HCT116 (cell line): ENCODE results near the gene LMNTD1. TPM values are rescaled to one million over a fixed set of nuclear protein-coding genes. Genes with fewer than 3 reads are reported as not detected.

Experiments used
- ATAC-seq: fragments of 200-7000 bp; cut with Tn5 transposase; 2 replicates; pipeline ENCODE4 v1.9.1; 2020; ENCODE audit warnings: mild to moderate bottlenecking, moderate library complexity
- BruUV-seq: library from RNA; stranded (reverse); fragments of 400-500 nt; replicated peaks from 2 replicates; lab custom pipeline; 2021; lab: Mats Ljungman, UMichigan
- CTCF ChIA-PET: fragments of 300-600 bp; sonication (Branson Sonifier 250); formaldehyde crosslinking; loops from one replicate; lab custom pipeline; 2021; ENCODE audit warnings: antibody characterized with exemption; lab: Charles Lee
- POLR2A ChIA-PET: fragments of 300-600, 350-600 bp; sonication (Branson Sonifier 250); formaldehyde crosslinking; loops from one replicate; lab custom pipeline; 2021; ENCODE audit warnings: antibody characterized with exemption; lab: Charles Lee
- RAD21 ChIA-PET, 2 experiments: fragments of 300-600 bp; sonication (Branson Sonifier 250); formaldehyde crosslinking; loops; one replicate each; lab custom pipeline; 2023; ENCODE audit warnings: low total read pairs in 2 of 2; ENCODE audit not compliant: uncharacterized antibody in 2 of 2, unreplicated experiment in 2 of 2, low non-redundant PET in 1 of 2; lab: Charles Lee
- DNase-seq: peaks from one replicate; pipeline ENCODE4 v3.0.0-alpha.2; 2010; ENCODE audit warnings: low read depth, low spot score
- H2AFZ ChIP-seq: fragments of 200-600 bp; shearing (Covaris generic), sonication (generic); 2 replicates; pipeline ENCODE4 v1.6.1; 2017; ENCODE audit warnings: low read depth, mixed run types, mixed read lengths, antibody characterized with exemption, low read length; ENCODE audit not compliant: poor library complexity, severe bottlenecking
- H3K27ac ChIP-seq: 2 replicates; pipeline ENCODE4 v1.5.1; 2012; ENCODE audit warnings: low read depth, low read length
- H3K27me3 ChIP-seq: fragments of 200-600 bp; sonication (generic); 2 replicates; pipeline ENCODE4 v1.6.1; 2016; ENCODE audit warnings: mixed run types, low read length, mixed read lengths; ENCODE audit not compliant: insufficient read depth
- H3K36me3 ChIP-seq, 2 experiments: fragments of 200-500 bp in 1 of 2; fragments of 200-600 bp in 1 of 2; sonication (Bioruptor generic) in 1 of 2; sonication (generic) in 1 of 2; 2 replicates each; pipeline versions ENCODE4 v1.5.1 to v1.6.1; 2014 to 2016; ENCODE audit warnings: low read length in 2 of 2, inconsistent platforms in 1 of 2, mixed read lengths in 1 of 2, mixed run types in 1 of 2; ENCODE audit not compliant: insufficient read depth in 2 of 2, control insufficient read depth in 1 of 2
- H3K4me1 ChIP-seq, 2 experiments: fragments of 200-600 bp in 1 of 2; sonication (generic) in 1 of 2; 2 replicates each; pipeline versions ENCODE4 v1.5.1 to v1.6.1; 2012 to 2017; ENCODE audit warnings: low read length in 2 of 2, inconsistent platforms in 1 of 2, mild to moderate bottlenecking in 1 of 2, mixed read lengths in 1 of 2, mixed run types in 1 of 2, moderate library complexity in 1 of 2; ENCODE audit not compliant: insufficient read depth in 2 of 2, control insufficient read depth in 1 of 2
- H3K4me2 ChIP-seq: fragments of 200-600 bp; sonication (generic); 2 replicates; pipeline ENCODE4 v1.6.1; 2017; ENCODE audit warnings: mixed run types, low read length, mixed read lengths
- H3K4me3 ChIP-seq, 2 experiments: fragments of 200-600 bp in 1 of 2; sonication (generic) in 1 of 2; replicated peaks in 1 of 2; 2 replicates each; pipeline ENCODE4 v1.5.1; 2011 to 2016; ENCODE audit warnings: low read length in 2 of 2, control low read depth in 1 of 2, low read depth in 1 of 2, mild to moderate bottlenecking in 1 of 2, mixed read lengths in 1 of 2, mixed run types in 1 of 2
- H3K79me2 ChIP-seq: fragments of 200-600 bp; sonication (generic); 2 replicates; pipeline ENCODE4 v1.6.1; 2017; ENCODE audit warnings: mild to moderate bottlenecking, mixed run types, low read length, moderate library complexity, mixed read lengths; ENCODE audit not compliant: insufficient read depth
- H3K9ac ChIP-seq: fragments of 200-600 bp; sonication (generic); 2 replicates; pipeline ENCODE4 v1.6.1; 2016; ENCODE audit warnings: low read length, mixed read lengths
- H3K9me2 ChIP-seq: fragments of 200-600 bp; sonication (generic), shearing (Covaris generic); 2 replicates; pipeline ENCODE4 v1.6.1; 2017; ENCODE audit warnings: mixed run types, mild to moderate bottlenecking, moderate library complexity; ENCODE audit not compliant: insufficient read depth
- H3K9me3 ChIP-seq, 2 experiments: fragments of 200-500 bp in 1 of 2; fragments of 200-600 bp in 1 of 2; sonication (Bioruptor generic) in 1 of 2; sonication (generic) in 1 of 2; 2 replicates each; pipeline ENCODE4 v1.6.1; 2014 to 2017; ENCODE audit warnings: low read length in 2 of 2, mixed read lengths in 2 of 2, inconsistent platforms in 1 of 2, low read depth in 1 of 2, mild to moderate bottlenecking in 1 of 2, mixed run types in 1 of 2, moderate library complexity in 1 of 2; ENCODE audit not compliant: control insufficient read depth in 1 of 2, insufficient read depth in 1 of 2
- H4K20me1 ChIP-seq: fragments of 200-600 bp; sonication (generic), shearing (Covaris generic); 2 replicates; pipeline ENCODE4 v1.6.1; 2017; ENCODE audit warnings: mixed run types, mild to moderate bottlenecking, moderate library complexity; ENCODE audit not compliant: insufficient read depth
- CTCF ChIP-seq, 3 experiments: fragments of 200-600 bp in 1 of 3; sonication (generic) in 1 of 3; IDR thresholded peaks in 2 of 3; conservative IDR thresholded peaks in 1 of 3; 2 replicates each; pipeline ENCODE4 v1.5.1; 2012 to 2017; ENCODE audit warnings: low read depth in 2 of 3, low read length in 2 of 3, antibody characterized with exemption in 1 of 3, borderline replicate concordance in 1 of 3, control low read depth in 1 of 3, mild to moderate bottlenecking in 1 of 3, mixed read lengths in 1 of 3, mixed run types in 1 of 3, moderate library complexity in 1 of 3; ENCODE audit not compliant: insufficient read depth in 1 of 3
- EZH2 ChIP-seq: fragments of 200-600 bp; sonication (generic); IDR thresholded peaks from 2 replicates; pipeline ENCODE4 v1.6.1; 2017; ENCODE audit warnings: antibody characterized with exemption, mixed run types
- POLR2A ChIP-seq: IDR thresholded peaks from 2 replicates; pipeline ENCODE4 v1.7.0; 2011; ENCODE audit warnings: borderline replicate concordance; ENCODE audit not compliant: insufficient read depth, insufficient read length; ENCODE audit errors: extremely low read depth
- REST ChIP-seq: IDR thresholded peaks from 2 replicates; pipeline ENCODE4 v1.6.1; 2012; ENCODE audit warnings: low read depth
- YY1 ChIP-seq: IDR thresholded peaks from 2 replicates; pipeline ENCODE4 v1.6.1; 2011; ENCODE audit warnings: low read length, low read depth, moderate library complexity, mild to moderate bottlenecking; ENCODE audit not compliant: insufficient replicate concordance; ENCODE audit errors: extremely low read depth
- intact Hi-C: fragments of 100-400 bp; cut with micrococcal nuclease; formaldehyde crosslinking; loops from 2 replicates; pipeline ENCODE4 v1.10.0; 2022
- total RNA-seq: library from RNA; stranded (reverse); gene quantifications from one replicate; pipeline ENCODE4 v1.2.1, GENCODE V29; 2021; ENCODE audit not compliant: unreplicated experiment

Gene LMNTD1
- total RNA-seq, 1 experiment from 2014 or later: not detected

- Histone ChIP-seq H3K4me2 (no peak overlapping the region), H3K27me3 (no peaks in the 10 kb centered on the region), H3K36me3 (no peaks in the 10 kb centered on the region), H2AFZ (no peak overlapping the region), H3K79me2 (no peaks in the 10 kb centered on the region), H3K4me3 (no peak overlapping the region), H3K27ac (no peak overlapping the region), H4K20me1 (no peaks in the 10 kb centered on the region), H3K9me2 (0 out of 2 replicates have a peak, but pooled peaks cover 4% of the 10 kb centered on the region), H3K9me3 (no peaks in the 10 kb centered on the region), H3K9ac (no peak overlapping the region), H3K4me1 (no peaks in the 10 kb centered on the region)
- DNase-seq (no peak), ATAC-seq (no peak)
- intact Hi-C loops: no loop called here
- CTCF ChIA-PET: no interaction called here
- BruUV-seq: no TSS peak
- POLR2A ChIA-PET: no interaction called here
- TF ChIP-seq REST (no peak), EZH2 (no peak), POLR2A (no peak), CTCF (IDR thresholded peaks at IDR 0.05 in 2 of 3, conservative IDR thresholded peaks at IDR 0.05 in 1 of 3; ENCODE audit: borderline replicate concordance in 1 of 3, insufficient read depth in 1 of 3, low read depth in 2 of 3, low read length in 2 of 3) (no peak), YY1 (no peak)
- RAD21 ChIA-PET: no interaction called here
These were observed 72.9 kb downstream of the LMNTD1 start for GRCh38 chr12:25480145-25480544.
